Measurements from ENCODE around the gene ZMYND8. TPM values are rescaled to one million over a fixed set of nuclear protein-coding genes. Genes with fewer than 3 reads are reported as not detected.
"Not testable (repeated sequence)": the region's sequence is repeated elsewhere in the genome, so short reads cannot be mapped to it uniquely, and the experiment has no call there.

ZMYND8 gene
- total RNA-seq, 4 donors from 2014 or later = 22.7 to 44.5 (median 28.6) TPM

DNA sequence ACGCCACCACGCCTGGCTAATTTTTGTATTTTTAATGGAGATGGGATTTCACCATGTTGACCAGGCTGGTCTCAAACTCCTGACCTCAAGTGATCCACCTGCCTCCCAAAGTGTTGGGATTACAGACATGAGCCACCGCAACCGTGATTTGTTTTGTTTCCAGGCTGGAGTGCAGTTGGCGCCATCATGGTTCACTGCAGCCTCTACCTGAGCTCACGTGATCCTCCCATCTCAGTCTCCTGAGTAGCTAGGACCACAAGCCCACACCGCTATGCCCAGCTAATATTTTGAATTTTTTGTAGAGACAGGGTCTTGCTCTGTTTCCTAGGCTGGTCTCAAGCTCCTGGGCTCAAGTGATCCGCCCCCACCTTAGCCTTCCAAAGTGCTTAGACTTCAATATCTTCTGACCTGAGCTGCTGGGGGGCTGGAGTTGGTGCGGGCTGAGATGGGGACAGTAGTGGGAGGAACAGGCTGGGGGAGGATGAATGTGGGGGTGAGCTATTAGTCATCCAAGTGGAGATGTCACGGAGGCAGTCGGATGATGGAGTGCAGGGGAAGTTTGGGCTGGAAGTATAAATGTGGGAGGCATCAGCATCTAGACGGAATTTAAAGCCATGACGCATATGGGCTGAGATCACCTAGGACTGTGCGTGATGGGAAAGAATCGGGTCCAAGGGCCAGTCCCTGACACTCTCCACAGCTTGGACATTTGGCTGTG is 23.1 kb upstream of the ZMYND8 start:
- TF ChIP-seq, protein P1, sequence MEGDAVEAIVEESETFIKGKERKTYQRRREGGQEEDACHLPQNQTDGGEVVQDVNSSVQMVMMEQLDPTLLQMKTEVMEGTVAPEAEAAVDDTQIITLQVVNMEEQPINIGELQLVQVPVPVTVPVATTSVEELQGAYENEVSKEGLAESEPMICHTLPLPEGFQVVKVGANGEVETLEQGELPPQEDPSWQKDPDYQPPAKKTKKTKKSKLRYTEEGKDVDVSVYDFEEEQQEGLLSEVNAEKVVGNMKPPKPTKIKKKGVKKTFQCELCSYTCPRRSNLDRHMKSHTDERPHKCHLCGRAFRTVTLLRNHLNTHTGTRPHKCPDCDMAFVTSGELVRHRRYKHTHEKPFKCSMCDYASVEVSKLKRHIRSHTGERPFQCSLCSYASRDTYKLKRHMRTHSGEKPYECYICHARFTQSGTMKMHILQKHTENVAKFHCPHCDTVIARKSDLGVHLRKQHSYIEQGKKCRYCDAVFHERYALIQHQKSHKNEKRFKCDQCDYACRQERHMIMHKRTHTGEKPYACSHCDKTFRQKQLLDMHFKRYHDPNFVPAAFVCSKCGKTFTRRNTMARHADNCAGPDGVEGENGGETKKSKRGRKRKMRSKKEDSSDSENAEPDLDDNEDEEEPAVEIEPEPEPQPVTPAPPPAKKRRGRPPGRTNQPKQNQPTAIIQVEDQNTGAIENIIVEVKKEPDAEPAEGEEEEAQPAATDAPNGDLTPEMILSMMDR (IDR thresholded peaks at IDR 0.05) = no peak
- DNase-seq (ENCODE audit: low spot score) (peak; percentile 38), ATAC-seq (ENCODE audit: low FRiP score) (peak; percentile 83)

DNA sequence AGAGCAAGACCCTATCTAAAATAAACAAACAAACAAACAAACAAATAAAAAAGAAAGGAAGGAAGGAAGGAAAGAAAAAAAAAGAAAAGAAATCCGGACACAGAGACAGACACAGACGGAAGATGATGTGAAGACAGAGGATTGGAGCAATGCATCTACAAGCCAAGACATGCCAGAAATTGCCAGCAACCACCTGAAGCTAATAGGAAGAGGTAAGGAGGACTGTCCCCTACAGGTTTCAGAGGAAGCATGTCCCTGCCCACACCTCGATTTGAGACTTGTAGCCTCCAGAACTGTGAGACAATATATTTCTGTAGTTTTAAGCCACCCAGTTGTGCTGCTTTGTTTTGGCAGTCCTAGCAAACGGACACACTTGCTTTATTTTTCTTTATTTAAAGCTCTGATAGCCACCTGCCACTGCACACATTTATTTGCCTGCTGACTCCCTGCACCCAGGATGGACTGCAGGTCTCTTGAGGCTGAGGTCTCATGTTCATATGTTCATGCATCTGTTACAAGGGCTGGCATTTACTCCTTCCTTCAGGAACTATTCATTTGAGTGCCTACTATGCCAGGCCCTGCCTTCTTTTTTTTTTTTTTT is 20.7 kb upstream of the ZMYND8 start:
- ATAC-seq (ENCODE audit: low FRiP score) (no peak), DNase-seq (ENCODE audit: low spot score) (no peak)
- TF ChIP-seq, protein P1 (IDR thresholded peaks at IDR 0.05) = no peak

DNA sequence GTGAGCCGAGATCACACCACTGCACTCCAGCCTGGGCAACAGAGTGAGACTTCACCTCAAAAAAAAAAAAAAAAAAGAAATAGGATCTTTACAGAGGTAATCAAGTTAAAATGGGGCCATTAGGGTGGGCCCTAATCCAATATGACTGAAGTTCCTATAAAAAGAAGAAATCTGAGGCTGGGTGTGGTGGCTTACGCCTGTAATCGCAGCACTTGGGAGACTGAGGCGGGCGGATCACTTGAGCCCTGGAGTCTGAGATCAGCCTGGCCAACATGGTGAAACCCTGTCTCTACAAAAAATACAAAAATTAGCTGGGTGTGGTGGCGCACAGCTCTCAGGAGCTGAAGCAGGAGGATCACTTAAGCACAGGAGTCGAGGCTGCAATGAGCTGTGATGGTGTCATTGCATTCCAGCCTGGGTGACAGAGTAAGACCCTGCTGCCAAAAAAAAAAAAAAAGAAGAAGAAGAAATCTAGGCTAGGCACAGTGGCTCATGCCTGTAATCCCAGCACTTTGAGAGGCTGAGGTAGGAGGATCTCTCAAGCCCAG is 19.7 kb upstream of the ZMYND8 start:
- ATAC-seq (ENCODE audit: low FRiP score); DNase-seq (ENCODE audit: low spot score): not testable (repeated sequence)

DNA sequence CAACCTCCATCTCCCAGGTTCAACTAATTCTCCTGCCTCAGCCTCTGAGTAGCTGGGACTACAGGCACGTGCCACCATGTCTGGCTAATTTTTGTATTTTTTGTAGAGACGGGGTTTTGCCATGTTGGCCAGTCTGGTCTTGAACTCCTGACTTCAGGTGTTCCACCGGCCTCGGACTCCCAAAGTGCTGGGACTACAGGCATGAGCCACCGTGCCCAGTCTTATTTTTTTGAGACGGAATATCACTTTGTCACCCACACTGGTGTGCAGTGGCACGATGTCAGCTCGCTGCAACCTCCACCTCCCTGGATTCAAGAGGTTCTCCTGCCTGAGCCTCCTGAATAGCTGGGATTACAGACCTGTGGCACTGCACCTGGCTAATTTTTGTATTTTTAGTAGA is 17.6 kb upstream of the ZMYND8 start:
- ATAC-seq (ENCODE audit: low FRiP score); DNase-seq (ENCODE audit: low spot score): not testable (repeated sequence)

DNA sequence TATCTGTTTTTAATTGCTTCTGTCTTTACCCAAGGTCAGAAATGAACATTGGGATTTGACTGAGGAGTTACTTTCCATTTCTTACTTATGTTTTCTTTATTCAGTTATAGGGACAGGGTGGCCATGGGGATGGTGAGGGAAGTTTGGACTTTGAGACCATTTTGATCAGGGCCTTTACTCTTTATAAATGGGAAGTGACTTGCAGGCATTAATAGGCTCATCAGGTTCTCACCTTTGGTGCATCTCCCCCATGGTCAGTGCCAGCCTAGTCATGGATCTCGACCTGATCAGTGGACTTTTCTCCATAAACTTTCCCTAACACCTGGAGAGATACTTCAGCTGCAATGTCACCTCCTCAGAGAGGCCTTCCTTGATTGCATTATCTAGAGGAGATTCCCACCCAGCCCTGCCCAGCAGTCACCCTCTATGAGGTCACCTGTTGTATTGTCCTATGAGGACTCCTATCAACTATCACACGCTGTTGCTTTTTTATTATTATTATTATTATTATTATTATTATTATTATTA is 16.8 kb upstream of the ZMYND8 start:
- no peak for ATAC-seq (ENCODE audit: low FRiP score)
- no peak for DNase-seq (ENCODE audit: low spot score)
- TF ChIP-seq, protein P1 (IDR thresholded peaks at IDR 0.05) = no peak

DNA sequence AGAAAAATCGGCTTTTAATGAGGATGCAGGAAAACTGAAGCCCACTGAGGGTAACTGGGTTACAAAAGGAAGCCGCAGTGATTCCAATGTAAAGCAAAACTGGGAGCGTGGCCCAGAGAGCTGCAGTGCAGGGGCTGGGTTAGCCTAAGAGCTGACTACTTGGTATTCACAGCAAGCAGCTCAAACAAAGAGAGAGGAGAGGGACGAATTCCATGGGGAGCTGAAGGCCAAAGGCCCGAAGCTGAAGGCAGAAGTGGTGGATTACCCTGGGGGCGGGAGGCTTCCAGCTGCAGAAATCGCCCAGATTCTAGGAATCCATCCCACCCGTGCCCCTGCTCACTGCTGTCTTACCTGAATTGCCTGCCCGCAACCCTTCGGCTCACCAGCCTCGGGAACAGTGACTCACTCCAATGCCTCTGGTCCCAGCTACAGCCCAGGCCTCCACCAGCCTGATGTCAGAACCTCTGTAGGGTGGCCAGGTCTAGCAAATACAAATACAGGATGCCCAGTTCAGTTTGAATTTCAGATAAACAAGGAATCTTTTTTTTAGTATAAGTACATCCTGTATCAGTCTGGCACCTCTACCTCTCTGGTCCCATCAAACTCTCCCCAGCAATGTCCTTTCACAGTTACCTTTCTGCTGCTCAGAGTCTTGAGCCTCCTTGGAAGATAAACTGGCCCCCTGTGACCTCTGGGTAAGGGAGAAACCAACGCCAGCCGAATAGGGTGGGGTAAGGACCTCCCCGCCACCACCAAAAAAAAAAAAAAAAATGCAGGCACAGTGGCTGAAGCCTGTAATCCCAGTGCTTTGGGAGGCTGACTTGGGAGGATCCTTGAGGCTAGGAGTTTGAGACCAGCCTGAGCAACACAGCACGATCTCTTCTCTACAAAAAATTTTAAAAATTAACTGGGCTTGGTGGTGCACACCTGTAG is 14.6 kb upstream of the ZMYND8 start:
- no peak for DNase-seq (ENCODE audit: low spot score)
- TF ChIP-seq, protein P1 (IDR thresholded peaks at IDR 0.05) = no peak
- no peak for ATAC-seq (ENCODE audit: low FRiP score)

DNA sequence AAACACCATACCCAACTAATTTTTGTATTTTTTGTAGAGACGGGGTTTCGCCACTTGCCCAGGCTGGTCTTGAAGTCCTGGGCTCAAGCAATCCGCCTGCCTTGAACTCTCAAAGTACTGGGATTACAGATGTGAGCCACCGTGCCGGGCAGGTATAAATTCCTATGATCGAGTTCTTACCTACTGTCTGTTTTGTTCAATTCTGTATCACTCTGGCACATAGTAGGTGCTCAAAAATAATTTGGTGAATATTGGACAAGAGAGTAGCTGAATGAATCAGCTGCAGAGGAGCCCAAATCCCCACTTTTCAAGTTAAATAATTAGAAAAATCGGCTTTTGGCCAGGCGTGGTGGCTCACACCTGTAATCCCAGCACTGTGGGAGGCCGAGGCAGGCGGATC is 13.7 kb upstream of the ZMYND8 start:
- no peak for DNase-seq (ENCODE audit: low spot score)
- no peak for ATAC-seq (ENCODE audit: low FRiP score)
- TF ChIP-seq, protein P1 (IDR thresholded peaks at IDR 0.05) = no peak
